Stimulated activated CD8-positive, alpha-beta memory T cell treated with anti-CD3 and anti-CD28 coated beads, Interleukin-4, amount 100 ng/mL, for 4 hours (primary cell): ENCODE data around the gene RPS6KA3.
"Not testable (repeated sequence)": the region's sequence is repeated elsewhere in the genome, so short reads cannot be mapped to it uniquely, and the experiment has no call there.

ENCODE experiments used
- DNase-seq, 2 donors: peaks; one replicate each; pipeline ENCODE4 v3.0.0-alpha.2; 2020; ENCODE audit warnings: low read depth in 2 of 2, low spot score in 1 of 2

Gene RPS6KA3

DNA sequence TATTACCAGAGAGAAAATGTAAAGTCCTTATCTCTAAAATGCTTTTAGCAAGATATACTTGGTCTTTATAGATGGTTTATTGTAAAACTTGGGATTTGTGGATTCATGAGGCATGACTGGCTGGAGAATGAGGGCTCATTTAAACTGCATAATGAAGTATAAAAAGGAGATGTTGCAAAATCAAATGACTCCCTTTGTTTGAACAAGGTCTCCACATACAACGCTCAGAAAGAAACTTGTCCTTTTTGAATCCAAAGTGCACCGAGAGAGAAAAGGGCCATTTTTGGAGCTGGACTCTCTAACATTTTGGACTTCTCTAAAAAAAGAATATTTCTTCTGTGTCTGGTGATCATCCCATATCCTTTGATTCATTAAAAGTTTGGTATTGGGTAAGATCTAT is 117.4 kb downstream of the RPS6KA3 start:
- no peak for DNase-seq

DNA sequence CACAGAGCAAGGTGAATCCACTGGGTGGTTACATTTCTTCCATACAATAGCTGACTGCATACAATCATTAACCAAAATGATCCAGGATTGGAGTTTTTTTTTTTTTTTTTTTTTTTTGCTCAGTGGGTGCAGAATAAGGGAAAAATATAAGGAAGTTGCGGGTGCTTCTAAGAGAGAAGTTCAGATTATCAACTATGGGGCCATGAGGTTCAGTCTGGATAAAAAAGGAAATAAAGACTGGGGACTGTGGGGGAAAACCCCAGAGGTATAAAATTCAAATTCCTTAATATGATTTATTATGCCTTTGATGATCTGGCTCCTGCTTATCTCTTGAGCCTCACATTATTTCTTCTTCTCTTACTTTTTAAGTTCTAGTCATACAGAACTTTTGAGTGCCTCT is 119.1 kb downstream of the RPS6KA3 start:
- DNase-seq: no peak

DNA sequence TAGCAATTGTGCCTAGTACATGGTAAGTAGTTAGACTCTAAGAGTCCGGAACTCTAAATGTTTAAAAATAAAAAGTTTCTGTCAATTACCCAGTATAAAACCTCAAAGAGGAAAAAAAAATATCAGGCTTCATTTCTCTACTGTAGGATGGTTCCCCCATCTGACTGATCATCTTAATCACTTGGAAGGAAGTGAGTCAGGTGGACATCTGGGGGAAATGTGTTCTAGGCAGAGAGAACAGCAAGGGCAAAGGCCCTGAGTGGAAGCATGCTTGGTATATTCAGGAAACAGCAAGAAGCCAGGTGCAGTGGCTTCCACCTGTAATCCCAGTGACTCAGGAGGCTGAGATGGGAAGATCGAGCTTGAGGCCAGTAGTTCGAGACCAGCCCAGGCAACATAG is 122.2 kb downstream of the RPS6KA3 start:
- no peak for DNase-seq

DNA sequence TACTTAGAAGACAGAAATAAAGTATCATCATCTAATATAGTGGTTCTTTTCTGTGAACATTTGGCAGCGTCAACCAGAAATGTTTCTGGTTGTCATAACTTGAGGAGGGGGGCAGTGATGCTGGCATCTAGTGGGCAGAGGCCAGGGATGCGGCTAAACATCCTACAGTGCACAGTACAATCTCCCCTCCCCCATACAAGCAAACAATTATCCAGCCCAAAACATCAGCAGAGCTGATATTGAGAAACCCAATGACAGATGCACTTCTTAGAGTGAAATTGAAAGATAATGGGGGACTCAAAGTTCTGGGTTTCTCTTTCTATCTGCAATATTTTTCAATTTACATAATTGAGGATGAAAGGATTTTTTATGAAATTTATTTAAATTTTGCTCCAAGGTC is 123.1 kb downstream of the RPS6KA3 start:
- no peak for DNase-seq

DNA sequence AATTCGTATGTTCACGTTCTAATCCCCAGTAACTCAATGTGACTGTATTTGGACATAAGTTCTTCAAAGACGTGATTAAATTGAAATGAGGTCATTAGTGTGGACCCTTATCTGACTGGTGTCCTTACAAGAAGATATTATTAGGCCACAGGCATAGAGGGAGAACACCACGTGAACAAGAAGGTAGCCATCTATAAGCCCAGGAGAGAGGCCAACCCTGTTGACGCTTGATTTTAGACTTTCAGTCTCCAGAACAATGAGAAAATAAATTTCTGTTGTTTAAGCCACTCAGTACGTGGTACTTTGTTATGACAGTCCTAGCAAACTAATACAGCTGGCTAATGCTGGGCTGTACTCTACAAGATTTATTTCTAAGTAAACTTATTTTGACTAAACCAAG is 123.6 kb downstream of the RPS6KA3 start:
- DNase-seq: no peak

DNA sequence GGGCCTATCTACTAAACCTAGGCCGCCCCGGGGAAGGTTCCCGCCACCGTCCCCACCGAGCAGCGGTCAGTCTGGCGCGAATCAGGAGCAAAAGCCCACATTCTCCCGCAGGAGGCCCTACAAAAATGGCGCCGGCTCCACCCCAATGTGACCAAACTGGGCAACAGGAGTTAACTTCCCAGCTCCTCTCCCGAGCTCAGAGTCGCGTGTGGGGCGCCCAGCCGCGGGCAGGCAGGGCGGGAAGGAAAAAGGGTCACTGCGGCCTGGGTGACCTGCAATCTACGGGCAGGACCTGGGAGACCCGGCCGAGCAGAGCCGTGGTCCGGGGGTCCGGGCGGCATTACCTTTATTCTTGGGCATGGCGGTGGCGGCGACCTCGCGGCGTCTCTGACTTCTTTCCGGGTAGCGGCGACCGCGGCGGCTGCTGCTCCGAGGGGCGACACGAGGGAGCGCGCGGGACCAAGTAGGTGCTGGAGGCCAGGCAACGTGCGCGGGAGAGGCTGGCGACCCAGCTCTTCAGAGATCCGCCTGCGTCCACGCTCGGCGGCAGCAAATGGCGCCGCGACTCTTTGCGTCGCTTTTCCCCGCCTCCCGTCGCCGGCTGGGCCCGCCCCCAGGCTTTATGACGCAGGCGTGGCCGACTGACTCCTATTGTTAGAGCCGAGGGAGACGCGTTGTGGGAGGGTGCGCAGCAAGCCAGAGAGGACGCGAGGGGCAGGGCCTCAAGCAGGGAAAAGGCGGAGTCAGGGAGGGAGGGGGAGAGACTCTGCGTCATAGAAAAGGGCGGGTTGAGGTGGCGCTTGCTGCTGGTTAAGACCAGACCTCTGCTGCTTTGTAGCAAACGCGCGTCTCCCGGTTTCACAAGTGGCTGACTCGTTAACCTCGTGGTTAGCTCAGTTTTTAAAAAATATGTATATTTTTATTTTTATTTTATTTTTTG is 125.2 kb downstream of the RPS6KA3 start, which contains the start of gene EIF1AX:
EIF1AX (minus strand) TSS at position 558 of the 940 bp plus-strand sequence; CDS start at position 360, 198 bp downstream.
- peak; percentile 85 to 98 for DNase-seq

DNA sequence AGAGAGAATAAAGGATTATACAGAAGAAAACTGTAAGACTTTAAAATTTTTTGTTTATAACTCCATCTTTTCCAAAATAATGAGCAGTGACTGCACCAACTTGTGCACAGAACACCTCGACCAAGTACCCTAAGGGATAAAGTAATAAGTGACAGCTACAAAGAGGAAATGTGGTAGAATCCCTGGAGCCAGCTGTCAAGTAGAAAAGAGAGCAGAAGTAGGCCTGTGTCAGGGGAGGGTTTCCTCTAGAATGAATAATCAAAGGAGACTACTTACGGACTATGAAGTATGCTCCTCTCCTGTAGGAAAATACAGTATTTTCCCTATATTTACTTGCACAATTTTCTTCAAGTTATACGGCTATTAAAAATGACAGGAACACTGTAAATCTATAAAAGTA is 126.3 kb downstream of the RPS6KA3 start:
- DNase-seq: no peak

DNA sequence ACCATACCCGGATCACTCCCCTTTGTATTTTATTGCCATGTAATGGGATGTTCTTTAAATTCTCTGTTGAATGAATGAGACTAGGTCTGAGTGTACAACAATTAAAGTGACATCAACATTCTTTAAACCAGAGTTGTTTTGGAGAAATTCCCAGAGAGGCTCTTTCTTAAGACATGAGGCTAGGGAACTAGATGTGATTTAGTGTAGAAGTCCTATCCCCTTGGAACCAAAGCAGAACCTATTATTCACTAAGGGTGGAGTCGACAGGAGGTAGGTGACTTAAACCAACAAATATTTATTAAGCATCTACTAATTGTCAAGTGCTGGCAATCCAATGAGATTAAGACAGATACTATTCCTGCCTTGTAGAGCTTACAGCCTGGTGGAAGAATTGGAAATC is 126.7 kb downstream of the RPS6KA3 start:
- no peak for DNase-seq

DNA sequence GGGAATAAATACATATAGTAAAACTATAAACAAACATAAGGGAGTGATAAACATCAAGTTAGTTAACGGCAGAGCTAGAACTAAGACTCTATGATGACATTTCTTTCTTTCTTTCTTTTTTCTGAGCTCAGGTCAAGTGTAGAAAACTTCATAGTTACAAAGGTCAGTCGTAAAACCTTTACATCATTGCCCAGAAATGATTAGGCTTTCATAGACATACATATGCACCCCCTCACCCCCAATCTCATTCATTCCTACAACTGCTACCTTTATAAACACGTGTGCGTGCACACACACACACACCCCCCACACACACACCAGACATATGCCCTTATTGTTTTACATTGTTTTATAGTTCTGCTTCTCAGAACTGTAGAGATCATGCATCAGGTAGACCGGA is 130.8 kb downstream of the RPS6KA3 start:
- DNase-seq: no peak

DNA sequence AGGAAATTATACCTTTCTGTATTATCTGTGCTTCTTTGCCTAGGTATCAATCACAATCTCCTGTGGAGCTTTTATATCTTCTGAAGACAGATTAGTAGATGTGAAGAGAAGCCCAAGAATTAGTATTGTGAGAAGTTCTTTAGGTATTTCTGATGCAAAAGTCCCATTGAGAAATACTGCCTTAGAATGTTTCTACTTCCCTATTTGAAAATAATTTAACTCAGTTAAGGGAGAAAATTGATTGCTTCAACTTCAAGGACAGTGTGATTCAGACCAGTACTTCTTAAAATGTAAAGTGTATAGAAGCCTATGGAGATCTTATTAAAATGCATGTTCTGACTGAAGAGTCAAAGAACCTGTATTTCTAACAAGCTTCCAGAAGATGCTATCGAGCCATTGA is 134.0 kb downstream of the RPS6KA3 start:
- no peak for DNase-seq

DNA sequence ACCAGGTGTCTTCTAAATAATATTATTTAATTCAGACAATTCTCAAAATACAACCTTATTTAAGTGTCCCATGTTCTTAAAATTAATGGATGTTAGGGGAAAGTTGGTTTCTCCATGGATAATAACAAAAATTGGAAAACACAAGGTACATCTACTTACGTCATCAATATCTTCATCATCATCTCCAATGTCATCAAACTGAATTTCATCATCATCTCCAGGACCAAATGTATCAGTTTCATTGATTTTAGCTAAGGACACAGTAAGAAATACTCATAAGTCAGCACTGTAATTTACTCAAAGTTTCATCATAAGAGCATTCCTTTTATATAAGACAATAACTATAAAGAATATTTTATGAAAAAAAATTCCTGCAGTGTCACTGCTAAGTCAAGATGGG is 136.4 kb downstream of the RPS6KA3 start:
- no peak for DNase-seq

DNA sequence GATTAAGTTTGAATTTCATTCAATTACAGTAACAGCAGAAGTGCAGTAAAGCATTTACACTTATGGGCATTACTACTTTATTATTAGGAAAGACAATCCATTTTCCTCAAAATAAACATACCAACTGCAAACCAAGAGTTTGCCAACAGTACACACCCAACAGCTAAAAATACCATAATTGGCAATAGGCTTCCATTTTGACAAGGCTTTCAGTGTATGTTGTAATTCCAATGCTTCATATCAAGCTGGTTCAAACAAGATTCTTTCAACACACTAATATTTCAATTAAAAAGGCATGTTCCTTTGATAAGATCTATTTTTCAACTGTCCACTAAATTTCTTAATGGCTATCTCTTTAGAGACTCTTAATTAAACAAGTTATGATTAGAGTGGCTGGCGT is 137.2 kb downstream of the RPS6KA3 start:
- DNase-seq: no peak

DNA sequence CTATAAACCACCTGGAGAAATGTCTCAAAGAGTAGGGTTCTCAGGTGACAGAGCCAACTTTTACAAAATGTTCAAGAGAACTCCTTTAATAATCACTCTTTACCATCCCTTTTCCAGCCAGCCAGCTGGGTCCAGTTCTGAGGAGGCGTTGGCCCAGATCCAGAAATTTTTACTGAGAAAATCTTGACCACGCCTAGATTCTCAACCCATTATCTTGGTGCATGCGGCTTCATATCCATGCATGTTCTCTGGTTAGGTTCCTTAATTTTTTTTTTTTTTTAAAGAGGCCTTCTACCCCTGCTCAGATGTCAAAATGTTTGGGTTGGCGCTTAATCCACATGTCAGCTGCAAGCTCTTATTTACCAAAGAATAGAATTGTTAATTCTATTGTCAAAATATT is 138.0 kb downstream of the RPS6KA3 start:
- no peak for DNase-seq

DNA sequence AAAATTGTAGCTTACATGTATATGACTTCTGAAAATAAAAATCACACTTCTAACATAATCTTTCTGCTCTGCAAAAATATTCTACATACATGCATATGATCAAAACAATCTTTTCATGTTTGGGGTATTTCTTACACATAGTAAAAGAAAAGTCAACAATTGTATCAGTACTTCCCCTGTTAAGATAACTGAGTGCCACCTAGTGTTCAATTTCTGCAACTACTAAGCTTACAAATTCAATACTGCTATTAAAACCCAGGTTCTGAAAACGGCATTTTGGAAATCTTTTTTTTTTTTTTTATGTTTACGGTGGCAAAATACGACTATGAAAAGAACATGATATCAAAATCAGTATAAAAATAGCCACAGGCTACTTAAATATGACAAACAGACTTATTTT is 139.3 kb downstream of the RPS6KA3 start:
- not testable (repeated sequence) for DNase-seq

DNA sequence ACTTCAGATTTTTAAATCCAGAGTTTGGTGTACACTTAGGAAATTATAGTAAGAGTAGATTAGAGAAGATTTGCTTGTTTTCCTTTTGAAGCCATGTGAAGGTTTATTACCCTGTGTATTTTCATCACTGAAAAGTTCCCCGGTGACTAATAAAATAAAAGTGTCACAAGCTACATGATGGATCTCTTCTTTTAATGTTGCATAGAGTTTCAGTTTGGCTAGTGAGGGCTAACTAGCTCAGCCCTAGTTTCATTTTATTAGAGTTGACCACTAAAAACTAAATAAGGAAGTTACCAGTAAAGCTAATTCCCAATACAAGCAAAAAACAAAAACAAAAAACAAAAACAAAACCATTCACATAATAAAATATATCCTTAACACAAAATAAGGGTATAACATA is 139.9 kb downstream of the RPS6KA3 start:
- not testable (repeated sequence) for DNase-seq

DNA sequence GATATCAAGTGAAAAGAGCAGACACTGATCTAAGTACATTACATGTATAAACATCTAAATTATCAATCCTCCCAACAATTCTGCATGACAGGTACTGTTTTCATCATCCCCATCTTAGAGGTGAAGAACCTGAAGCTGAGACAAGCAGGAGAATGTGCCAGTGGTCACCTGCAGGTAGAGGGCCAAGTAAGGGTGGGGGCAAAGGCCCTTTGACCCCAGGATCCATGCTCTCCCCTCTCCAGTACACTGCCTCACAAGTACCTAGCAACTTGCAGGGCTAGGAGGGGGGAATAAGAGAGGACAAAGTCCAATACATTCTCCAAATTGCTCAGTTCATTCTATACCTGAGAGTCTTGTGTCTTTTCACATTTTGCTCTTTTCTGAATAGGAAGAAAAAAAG is 141.7 kb downstream of the RPS6KA3 start:
- no peak for DNase-seq

DNA sequence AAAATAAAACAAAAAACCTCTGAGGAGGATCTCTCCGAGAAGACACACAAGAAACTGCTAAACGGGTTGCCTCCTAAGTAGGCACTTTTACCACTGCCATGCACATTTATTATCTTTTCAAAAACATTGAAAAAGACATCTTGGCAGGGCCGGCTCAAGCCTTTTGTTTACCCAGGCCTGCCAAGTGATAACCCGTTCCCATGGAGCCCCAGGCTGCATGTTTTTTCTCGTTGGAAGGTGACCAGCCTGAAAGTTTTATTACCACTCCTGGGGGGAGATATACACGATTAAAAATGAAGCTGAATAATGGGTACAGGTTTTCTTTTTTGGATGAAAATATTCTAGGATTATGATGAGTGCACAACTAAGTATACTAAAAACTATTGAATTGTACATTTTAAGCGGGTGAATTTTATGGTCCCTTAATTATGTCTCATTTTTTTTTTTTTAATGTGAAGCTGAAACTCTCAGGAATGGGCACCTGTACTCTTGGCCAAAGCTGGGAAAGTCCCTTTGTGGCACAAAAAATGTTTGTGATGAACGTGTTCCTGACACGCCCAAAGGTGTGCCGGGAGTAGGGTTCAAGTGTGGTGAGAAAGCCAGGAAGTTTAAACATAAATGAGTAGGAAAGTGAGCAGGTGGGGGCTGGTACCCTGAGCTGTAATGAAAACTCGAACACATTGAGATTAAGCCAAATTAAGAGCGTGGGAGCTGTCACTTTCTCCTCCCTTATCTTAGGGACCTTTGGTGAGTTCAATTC is 148.5 kb downstream of the RPS6KA3 start:
- DNase-seq: no peak

DNA sequence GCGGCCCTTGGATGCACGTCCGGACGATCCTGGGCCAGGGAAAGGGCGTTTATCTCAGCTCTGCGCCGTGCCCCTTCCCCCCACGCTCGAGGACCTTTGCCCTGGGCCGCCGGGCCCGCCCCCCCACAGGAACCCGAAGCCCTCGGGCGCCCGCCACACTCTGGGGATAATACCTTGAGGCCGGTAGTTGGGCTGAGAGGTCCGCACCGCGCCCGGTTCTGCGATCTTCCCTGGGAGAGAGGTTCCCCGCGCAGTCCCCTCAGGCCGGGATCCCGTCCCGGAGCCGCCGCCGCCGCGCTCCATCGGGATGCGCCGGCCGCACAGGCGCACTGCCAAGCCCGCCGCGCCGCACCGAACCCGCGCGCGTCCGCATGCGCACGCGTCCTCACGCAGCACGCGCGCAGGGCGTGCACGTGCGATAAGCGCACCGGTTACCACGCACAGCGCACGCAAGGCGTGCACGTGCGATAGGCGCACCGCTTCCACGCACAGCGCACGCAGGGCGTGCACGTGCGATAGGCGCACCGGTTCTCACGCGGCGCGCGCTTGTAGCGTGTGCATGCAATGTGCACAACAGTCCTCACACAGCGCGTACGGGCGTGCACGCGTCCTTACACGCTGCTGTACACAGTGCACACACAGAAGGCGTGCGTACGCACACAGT is 150.0 kb downstream of the RPS6KA3 start, which contains the start of gene MAP7D2:
MAP7D2 (minus strand) TSS at position 331 of the 664 bp plus-strand sequence; CDS start at position 303, 28 bp downstream.
- DNase-seq: no peak

DNA sequence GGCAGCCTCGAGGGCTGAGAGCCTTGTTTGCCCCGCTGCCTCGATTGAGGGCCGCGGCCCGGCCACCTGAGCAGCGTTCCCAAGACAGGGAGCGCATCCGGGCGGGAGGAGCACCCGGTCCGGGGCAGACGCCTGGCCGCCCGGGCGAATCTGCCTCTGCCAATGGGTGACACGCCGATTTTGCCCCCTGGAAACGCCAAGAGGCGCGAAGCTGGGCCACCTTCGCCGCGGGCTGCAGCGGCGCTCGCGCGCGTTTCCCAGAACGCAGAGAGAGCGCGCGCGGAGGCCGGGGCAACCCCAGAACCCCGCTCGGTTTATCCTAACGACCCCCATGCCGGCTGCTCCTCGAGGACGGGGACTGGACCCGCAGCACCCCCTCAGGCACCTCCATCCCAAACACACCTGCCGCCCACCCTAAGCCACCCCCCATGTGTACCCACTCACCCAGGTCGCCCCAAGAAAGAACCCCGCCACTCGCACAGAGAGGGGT is 150.6 kb downstream of the RPS6KA3 start:
- no peak for DNase-seq

DNA sequence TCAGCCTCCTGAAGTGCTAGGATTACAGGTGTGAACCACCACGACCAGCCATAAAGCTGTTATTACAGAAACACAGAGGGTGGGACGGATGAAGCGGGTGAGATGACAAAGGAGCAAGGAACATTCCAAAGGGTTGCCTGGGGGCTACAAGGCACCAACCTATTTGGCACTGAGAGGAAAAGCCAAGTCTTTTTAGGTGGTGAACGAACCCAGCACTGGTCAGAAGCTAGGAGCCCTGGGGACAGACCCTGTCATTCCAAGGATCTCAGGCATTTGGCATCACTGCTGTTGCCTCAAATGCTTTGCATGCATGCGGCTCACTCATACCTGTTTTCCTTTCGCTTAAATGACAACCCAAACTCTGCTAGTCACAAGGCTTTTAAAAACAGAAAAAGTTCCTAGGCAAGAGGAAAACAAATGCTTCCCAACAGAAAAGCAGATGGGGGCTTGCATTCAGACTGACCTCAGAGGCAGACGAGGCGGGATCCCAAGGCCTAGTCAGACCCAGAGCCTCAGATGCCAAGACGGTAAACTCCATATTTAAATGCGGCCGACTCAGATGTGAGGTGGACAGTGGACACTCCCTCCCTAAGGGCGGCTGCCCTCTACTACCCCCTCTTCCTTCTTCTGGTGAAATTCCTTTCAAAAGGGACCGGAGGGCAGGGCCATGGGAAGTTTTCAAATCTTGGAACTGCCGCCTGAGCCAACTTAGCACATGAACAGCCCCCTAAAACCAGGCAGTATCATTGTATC is 154.5 kb downstream of the RPS6KA3 start:
- no peak for DNase-seq

DNA sequence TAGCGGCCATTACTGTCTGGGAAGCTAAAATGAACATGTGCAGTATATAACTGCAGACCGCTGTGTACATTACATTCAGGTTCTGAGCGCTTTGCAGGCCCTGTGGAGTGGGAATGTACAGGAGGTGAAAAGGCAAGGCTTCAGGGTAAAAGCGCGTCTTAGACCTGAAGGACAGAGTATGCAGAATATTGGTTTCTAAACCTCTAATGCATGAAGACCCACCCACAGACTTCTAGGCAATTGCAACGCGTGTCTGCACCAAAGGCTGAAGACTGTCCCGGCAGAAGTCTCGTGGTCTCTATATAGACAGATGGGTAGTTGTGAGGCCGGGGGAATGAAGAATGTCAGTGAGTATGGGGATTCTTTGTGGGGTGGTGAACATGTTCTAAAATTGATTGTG is 155.4 kb downstream of the RPS6KA3 start:
- DNase-seq: no peak
